HL-60 (cell line): ENCODE measurements around the gene MBTPS2.

Source experiments
- DNase-seq, 2 experiments: peaks; one replicate each; pipeline ENCODE4 v3.0.0-alpha.2; 2010 to 2020; ENCODE audit warnings: low read depth in 1 of 2, low spot score in 1 of 2
- H3K27ac ChIP-seq: fragments of 250-450 bp; sonication (Bioruptor Pico); replicated peaks from 2 replicates; pipeline ENCODE4 v1.5.1; 2020; ENCODE audit warnings: mild to moderate bottlenecking, moderate library complexity
- H3K27me3 ChIP-seq: fragments of 250-450 bp; sonication (Bioruptor Pico); 2 replicates; pipeline ENCODE4 v1.5.1; 2021; ENCODE audit warnings: mild to moderate bottlenecking, moderate library complexity; ENCODE audit not compliant: insufficient read depth, poor library complexity, severe bottlenecking
- H3K4me3 ChIP-seq: replicated peaks from 2 replicates; pipeline ENCODE4 v1.5.1; 2011; ENCODE audit warnings: mild to moderate bottlenecking, control low read depth, low read length; ENCODE audit not compliant: insufficient read depth
- GABPA ChIP-seq: IDR thresholded peaks from 2 replicates; pipeline ENCODE4 v1.6.1; 2012; ENCODE audit warnings: low read depth
- POLR2AphosphoS5 ChIP-seq: IDR thresholded peaks from 2 replicates; pipeline ENCODE4 v1.6.1; 2012; ENCODE audit warnings: low read depth
- SPI1 ChIP-seq: IDR thresholded peaks from 2 replicates; pipeline ENCODE4 v1.6.1; 2012; ENCODE audit warnings: low read depth, mild to moderate bottlenecking, borderline replicate concordance
- TF ChIP-seq, protein P1 (sequence below): IDR thresholded peaks from 2 replicates; pipeline ENCODE4 v1.6.1; 2012; ENCODE audit warnings: low read depth; ENCODE audit not compliant: insufficient replicate concordance
- TF ChIP-seq, protein P2 (sequence below): IDR thresholded peaks from one replicate; pipeline ENCODE4 v1.5.1; 2011; ENCODE audit warnings: low read length, control low read depth, inconsistent platforms; ENCODE audit not compliant: insufficient read depth

MBTPS2 gene

DNA sequence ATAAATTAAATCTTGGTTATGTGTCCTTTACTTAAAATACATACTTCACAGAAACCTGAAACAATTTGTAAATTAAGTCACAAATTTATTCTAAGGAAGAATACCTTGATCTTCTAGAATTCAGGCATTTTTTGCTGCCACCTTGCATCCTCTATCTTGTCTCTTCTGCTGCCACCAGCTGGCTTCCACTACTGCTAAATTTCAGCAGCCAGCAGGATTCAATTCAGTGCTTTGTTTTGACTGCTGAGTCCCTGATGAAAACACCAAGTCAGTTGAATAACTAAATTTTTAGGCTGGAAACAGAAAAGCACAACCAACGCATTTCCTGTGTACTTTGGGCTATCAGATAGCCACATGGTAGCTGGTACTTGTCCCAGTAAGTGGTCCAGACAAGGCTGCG is 2.4 kb upstream of the MBTPS2 start:
- Histone ChIP-seq H3K4me3 (no peak overlapping the region), H3K27ac (no peak overlapping the region), H3K27me3 (no peaks in the 10 kb centered on the region)
- TF ChIP-seq POLR2AphosphoS5 = no peak
- DNase-seq = no peak

DNA sequence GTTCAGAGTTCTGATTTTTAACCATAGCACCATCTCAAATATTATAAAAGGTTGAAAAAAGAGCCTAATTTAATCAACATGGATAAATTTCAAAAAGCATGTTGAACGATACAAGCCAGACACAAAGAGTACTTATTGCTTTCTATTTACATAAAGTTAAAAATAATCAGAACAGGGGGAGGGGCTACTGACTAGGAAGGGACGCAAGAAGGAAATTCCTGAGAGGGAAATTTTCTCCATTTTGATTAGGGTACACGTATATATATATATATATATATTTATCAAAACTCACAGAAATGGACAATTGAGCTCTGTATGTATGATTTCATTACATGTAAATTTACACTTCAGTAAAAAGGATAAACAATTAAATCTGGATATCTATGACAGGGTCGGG is 482 bp upstream of the MBTPS2 start:
- Histone ChIP-seq H3K4me3 (peak overlapping the region; percentile 65), H3K27ac (peak overlapping the region; percentile 88), H3K27me3 (no peaks in the 10 kb centered on the region)
- TF ChIP-seq, protein P1, sequence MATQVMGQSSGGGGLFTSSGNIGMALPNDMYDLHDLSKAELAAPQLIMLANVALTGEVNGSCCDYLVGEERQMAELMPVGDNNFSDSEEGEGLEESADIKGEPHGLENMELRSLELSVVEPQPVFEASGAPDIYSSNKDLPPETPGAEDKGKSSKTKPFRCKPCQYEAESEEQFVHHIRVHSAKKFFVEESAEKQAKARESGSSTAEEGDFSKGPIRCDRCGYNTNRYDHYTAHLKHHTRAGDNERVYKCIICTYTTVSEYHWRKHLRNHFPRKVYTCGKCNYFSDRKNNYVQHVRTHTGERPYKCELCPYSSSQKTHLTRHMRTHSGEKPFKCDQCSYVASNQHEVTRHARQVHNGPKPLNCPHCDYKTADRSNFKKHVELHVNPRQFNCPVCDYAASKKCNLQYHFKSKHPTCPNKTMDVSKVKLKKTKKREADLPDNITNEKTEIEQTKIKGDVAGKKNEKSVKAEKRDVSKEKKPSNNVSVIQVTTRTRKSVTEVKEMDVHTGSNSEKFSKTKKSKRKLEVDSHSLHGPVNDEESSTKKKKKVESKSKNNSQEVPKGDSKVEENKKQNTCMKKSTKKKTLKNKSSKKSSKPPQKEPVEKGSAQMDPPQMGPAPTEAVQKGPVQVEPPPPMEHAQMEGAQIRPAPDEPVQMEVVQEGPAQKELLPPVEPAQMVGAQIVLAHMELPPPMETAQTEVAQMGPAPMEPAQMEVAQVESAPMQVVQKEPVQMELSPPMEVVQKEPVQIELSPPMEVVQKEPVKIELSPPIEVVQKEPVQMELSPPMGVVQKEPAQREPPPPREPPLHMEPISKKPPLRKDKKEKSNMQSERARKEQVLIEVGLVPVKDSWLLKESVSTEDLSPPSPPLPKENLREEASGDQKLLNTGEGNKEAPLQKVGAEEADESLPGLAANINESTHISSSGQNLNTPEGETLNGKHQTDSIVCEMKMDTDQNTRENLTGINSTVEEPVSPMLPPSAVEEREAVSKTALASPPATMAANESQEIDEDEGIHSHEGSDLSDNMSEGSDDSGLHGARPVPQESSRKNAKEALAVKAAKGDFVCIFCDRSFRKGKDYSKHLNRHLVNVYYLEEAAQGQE = no peak
- TF ChIP-seq SPI1 = no peak
- no peak for TF ChIP-seq GABPA
- TF ChIP-seq POLR2AphosphoS5 = no peak
- TF ChIP-seq, protein P2, sequence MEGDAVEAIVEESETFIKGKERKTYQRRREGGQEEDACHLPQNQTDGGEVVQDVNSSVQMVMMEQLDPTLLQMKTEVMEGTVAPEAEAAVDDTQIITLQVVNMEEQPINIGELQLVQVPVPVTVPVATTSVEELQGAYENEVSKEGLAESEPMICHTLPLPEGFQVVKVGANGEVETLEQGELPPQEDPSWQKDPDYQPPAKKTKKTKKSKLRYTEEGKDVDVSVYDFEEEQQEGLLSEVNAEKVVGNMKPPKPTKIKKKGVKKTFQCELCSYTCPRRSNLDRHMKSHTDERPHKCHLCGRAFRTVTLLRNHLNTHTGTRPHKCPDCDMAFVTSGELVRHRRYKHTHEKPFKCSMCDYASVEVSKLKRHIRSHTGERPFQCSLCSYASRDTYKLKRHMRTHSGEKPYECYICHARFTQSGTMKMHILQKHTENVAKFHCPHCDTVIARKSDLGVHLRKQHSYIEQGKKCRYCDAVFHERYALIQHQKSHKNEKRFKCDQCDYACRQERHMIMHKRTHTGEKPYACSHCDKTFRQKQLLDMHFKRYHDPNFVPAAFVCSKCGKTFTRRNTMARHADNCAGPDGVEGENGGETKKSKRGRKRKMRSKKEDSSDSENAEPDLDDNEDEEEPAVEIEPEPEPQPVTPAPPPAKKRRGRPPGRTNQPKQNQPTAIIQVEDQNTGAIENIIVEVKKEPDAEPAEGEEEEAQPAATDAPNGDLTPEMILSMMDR = no peak
- no peak for DNase-seq

DNA sequence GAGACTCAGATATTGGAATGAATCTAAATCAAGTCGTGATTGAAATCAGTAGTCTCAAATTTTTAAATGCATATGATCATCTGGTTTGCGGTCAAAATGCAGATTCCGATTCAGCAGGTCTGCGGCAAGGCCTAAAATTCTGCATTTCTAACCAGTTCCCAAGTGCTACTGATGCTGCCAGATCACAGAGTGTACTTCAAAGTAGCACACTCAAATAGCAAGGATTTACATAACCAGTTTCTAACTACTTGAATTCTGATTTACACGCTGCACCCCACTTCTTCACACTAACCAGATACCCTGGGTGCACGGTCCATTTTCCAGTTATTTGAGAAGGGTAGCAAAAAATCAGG is 752 bp downstream of the MBTPS2 start:
- TF ChIP-seq, protein P2 = no peak
- no peak for TF ChIP-seq POLR2AphosphoS5
- TF ChIP-seq GABPA = no peak
- no peak for TF ChIP-seq SPI1
- TF ChIP-seq, protein P1 = no peak
- peak overlapping the region; percentile 65 for H3K4me3 ChIP-seq
- H3K27me3 ChIP-seq = no peaks in the 10 kb centered on the region
- peak overlapping the region; percentile 88 for H3K27ac ChIP-seq
- DNase-seq = no peak

DNA sequence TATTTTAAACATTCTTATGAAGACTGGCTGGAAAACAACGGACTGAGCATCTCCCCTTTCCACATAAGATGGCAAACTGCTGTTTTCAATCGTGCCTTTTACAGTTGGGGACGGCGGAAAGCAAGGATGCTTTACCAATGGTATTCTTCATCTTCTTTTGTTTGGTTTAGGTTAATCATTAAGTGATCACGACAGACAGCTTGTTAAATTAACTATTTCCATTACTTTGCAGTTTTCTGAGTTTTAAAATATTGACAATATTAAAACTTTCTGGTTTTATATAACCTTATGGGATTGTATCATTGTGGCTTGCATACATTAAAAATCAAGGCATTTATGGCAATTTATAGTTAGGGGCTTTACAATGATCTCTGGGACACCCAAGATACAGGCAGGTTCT is 3.8 kb downstream of the MBTPS2 start:
- no peak for DNase-seq
- Histone ChIP-seq H3K27me3 (no peaks in the 10 kb centered on the region), H3K4me3 (no peak overlapping the region), H3K27ac (no peak overlapping the region)
- no peak for TF ChIP-seq SPI1
- TF ChIP-seq, protein P2 = no peak
- TF ChIP-seq POLR2AphosphoS5 = no peak
- no peak for TF ChIP-seq GABPA
- TF ChIP-seq, protein P1 = no peak
